Breast epithelium (tissue), 4 donors: ENCODE measurements around the gene TMEM271. TPM values are rescaled to one million over a fixed set of nuclear protein-coding genes. Genes with fewer than 3 reads are reported as not detected.

ENCODE experiments used
- DNase-seq, 2 donors: peaks; one replicate each; pipeline ENCODE4 v3.0.0-alpha.2; 2019; ENCODE audit warnings: low spot score in 2 of 2
- H3K27ac ChIP-seq, 2 donors: fragments of 200-600 bp; sonication (generic) in 1 of 2; one replicate each; pipeline ENCODE4 v1.5.1; 2016 to 2019; ENCODE audit warnings: mild to moderate bottlenecking in 1 of 2
- H3K27me3 ChIP-seq, 2 donors: fragments of 200-600 bp; sonication (generic) in 1 of 2; one replicate each; pipeline versions ENCODE4 v1.5.1 to v1.6.0; 2017 to 2019; ENCODE audit warnings: control low read depth in 1 of 2, mild to moderate bottlenecking in 1 of 2
- H3K36me3 ChIP-seq: fragments of 200-600 bp; one replicate; pipeline ENCODE4 v1.5.1; 2019
- H3K4me1 ChIP-seq, 2 donors: fragments of 200-600 bp; sonication (generic); one replicate each; pipeline ENCODE4 v1.5.1; 2016 to 2019; ENCODE audit warnings: control low read depth in 1 of 2
- H3K4me3 ChIP-seq, 3 donors: fragments of 200-600 bp; sonication (generic); 1 replicate in 2 of 3; 2 replicates in 1 of 3; pipeline ENCODE4 v1.5.1; 2016 to 2019; ENCODE audit warnings: mild to moderate bottlenecking in 3 of 3, moderate library complexity in 2 of 3
- H3K9me3 ChIP-seq, 2 donors: fragments of 200-600 bp; sonication (generic) in 1 of 2; one replicate each; pipeline ENCODE4 v1.5.1; 2016 to 2019; ENCODE audit warnings: control low read depth in 1 of 2
- POLR2A ChIP-seq: fragments of 450-650 bp; IDR thresholded peaks from one replicate; pipeline ENCODE4 v1.6.1; 2016; ENCODE audit warnings: antibody characterized with exemption, mild to moderate bottlenecking, moderate library complexity
- POLR2AphosphoS5 ChIP-seq, 3 donors: sonication (generic); formaldehyde crosslinking; IDR thresholded peaks; one replicate each; pipeline ENCODE4 v1.6.1; 2017; ENCODE audit warnings: antibody characterized with exemption in 3 of 3
- intact Hi-C: fragments of 100-400 bp; cut with DNase I; formaldehyde crosslinking; loops from one replicate; pipeline ENCODE4 v1.15.1; 2023; ENCODE audit warnings: low total_unique reads
- total RNA-seq, 3 donors: library from RNA; depleted of rRNA; stranded (reverse); fragments of >200 nt; gene quantifications; one replicate each; pipeline ENCODE4 v1.1.0, GENCODE V29; 2016
- TF ChIP-seq, protein P1 (sequence below), 3 donors: fragments of 450-650 bp; IDR thresholded peaks; one replicate each; pipeline ENCODE4 v1.5.1; 2016 to 2017; ENCODE audit warnings: antibody characterized with exemption in 3 of 3, mild to moderate bottlenecking in 3 of 3, moderate library complexity in 3 of 3

TMEM271 gene
- total RNA-seq, 3 donors from 2014 or later = not detected

DNA sequence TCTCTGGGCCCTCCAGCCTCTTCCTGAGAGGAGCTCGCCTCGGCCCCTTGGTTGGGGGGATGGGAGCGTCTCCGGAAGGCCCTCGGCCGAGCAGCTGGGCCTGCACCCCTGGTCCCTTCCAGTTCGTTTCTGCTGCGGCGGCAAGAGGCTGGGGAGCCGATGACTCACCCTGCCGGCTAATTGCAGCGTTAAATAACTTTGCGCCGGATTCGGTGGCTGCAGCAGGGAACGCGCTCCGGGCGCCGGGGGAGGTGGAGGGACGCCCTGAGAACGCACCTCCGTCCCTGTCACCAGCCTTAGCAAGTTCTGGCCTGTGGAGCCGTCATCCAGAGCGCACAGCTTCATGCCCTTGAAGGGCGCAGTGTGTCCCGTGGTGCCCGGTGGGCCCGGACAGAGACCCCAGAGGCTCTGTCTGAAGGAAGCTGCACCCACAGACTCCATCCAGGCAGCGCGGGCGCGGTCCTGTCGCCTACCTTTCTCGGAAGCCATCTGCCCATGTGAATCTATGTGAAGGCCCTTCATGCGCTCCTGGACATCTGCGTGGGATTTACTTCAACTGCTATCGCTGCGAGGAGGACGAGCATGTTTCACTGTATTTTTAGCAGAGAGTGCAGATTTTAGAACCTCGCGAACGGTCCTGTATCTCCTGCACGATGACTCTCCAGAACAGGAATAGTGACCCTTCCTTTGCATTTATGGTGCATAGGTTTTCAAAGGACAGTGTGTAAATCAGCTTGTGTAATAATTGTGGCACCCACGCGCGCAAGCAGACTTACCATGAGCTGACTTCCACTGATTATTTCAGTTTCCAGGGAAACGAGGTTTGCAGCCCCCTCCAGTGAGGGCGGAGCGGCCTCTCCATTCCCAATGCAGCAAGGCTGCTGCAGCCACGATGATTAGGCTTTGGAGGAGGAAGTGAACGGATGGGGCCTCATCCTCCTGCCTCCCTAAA, 1.7 kb upstream of the TMEM271 start:
- Histone ChIP-seq H3K4me3 (peak overlapping the region in 1 of 3 donors; percentile 33), H3K27ac (no peak overlapping the region), H3K4me1 (peaks cover 0 to 9% of the 10 kb centered on the region in 2 donors), H3K36me3 (no peaks in the 10 kb centered on the region), H3K27me3 (peaks cover 8 to 82% of the 10 kb centered on the region in 2 donors), H3K9me3 (no peaks in the 10 kb centered on the region)
- DNase-seq = no peak
- TF ChIP-seq POLR2A (no peak), POLR2AphosphoS5 (IDR thresholded peaks at IDR 0.05) (no peak)
- TF ChIP-seq, protein P1, sequence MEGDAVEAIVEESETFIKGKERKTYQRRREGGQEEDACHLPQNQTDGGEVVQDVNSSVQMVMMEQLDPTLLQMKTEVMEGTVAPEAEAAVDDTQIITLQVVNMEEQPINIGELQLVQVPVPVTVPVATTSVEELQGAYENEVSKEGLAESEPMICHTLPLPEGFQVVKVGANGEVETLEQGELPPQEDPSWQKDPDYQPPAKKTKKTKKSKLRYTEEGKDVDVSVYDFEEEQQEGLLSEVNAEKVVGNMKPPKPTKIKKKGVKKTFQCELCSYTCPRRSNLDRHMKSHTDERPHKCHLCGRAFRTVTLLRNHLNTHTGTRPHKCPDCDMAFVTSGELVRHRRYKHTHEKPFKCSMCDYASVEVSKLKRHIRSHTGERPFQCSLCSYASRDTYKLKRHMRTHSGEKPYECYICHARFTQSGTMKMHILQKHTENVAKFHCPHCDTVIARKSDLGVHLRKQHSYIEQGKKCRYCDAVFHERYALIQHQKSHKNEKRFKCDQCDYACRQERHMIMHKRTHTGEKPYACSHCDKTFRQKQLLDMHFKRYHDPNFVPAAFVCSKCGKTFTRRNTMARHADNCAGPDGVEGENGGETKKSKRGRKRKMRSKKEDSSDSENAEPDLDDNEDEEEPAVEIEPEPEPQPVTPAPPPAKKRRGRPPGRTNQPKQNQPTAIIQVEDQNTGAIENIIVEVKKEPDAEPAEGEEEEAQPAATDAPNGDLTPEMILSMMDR (IDR thresholded peaks at IDR 0.05) = no peak
- intact Hi-C loops = no loop called here

DNA sequence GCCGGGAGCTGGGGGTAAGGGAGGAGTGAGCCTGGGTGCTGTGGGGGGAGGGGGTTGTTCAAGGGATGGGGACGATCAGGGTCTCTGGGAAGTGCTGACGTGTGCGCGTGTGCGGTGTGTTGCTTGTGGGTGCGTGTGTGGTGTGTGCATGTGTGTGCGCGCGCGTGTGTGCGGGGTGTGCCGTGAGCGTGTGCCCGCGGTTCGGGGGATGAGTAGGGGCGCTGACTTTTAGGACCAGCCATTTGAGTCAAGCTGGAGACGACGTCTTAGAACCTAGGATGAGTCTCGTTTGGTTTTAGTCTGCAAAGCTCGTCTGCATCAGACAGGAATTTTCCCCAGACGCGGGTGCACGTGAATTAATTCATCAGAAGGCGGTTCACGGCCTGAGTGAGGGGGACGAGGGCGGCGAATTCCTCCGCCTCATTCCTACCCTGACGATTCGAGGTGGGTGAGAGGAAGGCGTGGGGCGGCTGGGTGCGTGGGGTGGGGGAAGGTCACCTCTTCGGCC, 950 bp upstream of the TMEM271 start:
- intact Hi-C loops = no loop called here
- H3K36me3 ChIP-seq = no peaks in the 10 kb centered on the region
- H3K9me3 ChIP-seq = no peaks in the 10 kb centered on the region
- no peak for DNase-seq
- H3K27me3 ChIP-seq = peaks cover 8 to 88% of the 10 kb centered on the region in 2 donors
- H3K4me3 ChIP-seq = peak overlapping the region in 1 of 3 donors; percentile 33
- peaks cover 0 to 9% of the 10 kb centered on the region in 2 donors for H3K4me1 ChIP-seq
- TF ChIP-seq POLR2A (no peak), POLR2AphosphoS5 (IDR thresholded peaks at IDR 0.05) (no peak)
- TF ChIP-seq, protein P1 (IDR thresholded peaks at IDR 0.05) = no peak
- H3K27ac ChIP-seq = no peak overlapping the region

DNA sequence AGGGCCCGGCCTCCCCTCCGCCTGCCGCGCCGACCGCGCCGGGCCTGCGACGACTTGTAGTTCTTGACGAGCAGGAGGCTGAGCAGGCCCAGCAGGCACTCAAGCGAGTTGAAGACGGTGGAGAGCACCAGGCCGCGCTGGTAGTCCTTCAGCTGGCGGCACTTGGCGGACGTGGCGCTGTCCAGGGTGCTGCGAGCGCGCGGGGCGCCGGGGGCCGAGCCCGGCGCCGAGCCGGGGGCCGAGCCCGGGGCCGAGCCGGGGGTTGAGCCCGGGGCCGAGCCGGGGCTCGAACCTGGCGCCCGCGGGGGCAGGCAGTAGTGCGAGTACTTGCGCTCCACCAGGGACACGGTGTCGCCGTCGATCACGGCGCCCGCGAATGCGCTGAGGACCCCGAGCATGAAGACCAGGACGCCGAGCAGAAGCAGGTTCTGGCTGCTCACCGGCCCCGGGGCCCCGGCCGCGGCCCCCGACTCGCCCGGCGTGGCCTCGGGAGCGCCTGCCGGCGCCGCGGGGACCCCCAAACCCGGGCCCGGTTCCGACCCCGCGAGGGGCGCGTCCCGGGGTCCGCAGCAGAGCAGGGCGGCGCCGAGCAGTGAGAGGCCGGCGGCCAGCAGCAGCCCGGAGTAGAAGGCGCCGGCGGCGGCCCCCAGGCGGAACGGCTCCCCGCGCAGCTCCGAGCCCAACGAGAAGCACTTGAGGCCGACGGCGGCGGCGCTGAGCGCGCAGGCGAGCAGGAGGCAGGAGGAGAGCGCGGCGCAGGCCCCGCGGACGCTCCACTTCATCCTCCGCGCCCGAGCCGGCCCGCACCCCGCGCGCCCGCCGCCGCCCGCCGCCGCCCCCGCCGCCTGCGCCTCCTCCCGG, 584 bp downstream of the TMEM271 start:
- H3K36me3 ChIP-seq = no peaks in the 10 kb centered on the region
- intact Hi-C loops = no loop called here
- H3K4me3 ChIP-seq = peak overlapping the region in 1 of 3 donors; percentile 51
- no peaks in the 10 kb centered on the region for H3K9me3 ChIP-seq
- TF ChIP-seq, protein P1 (IDR thresholded peaks at IDR 0.05) = no peak
- TF ChIP-seq POLR2AphosphoS5 (IDR thresholded peaks at IDR 0.05) (no peak), POLR2A (no peak)
- H3K4me1 ChIP-seq = peaks cover 0 to 9% of the 10 kb centered on the region in 2 donors
- no peak for DNase-seq
- no peak overlapping the region for H3K27ac ChIP-seq
- H3K27me3 ChIP-seq = peaks cover 8 to 89% of the 10 kb centered on the region in 2 donors

DNA sequence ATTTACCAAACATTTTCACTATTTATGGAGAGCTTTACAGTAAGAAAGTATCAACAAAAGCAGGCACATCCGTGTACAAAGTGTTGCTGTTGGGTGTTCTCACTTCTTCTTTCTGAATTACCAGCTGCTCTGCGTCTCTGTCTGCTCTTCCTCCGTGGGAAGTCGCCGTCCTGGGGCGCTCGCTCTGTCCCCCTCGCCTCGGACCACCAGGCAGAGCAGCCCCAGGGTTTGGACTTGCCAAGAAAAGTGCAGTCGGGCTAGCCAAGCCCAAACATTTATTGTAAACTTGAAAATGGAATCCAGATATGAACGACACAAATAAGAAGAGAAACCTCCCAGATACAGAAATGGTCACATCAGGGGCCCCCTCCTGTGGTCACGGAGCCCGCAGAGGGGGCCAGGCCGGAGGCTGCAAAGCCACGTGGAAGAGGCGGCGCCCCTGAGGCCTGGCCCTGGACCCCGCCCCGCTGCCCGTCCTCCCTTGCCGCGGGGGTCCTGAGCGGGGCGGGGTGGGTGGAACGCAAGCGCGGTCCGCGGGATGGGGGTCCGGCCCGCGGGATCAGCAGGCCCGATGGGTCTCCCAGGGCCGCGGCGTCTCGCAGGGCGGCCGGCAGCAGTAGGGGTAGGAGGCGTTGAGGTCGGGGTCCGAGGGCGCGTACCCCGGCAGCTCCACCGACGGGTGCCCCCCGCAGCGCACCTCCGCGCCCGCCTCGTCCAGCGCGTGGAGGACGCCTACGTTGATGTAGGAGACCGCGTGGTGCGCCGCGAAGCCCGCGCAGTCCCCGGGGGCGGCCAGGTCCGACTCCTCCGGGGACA, 1.5 kb downstream of the TMEM271 start:
- Histone ChIP-seq H3K9me3 (no peaks in the 10 kb centered on the region), H3K4me3 (no peak overlapping the region), H3K4me1 (peaks cover 0 to 9% of the 10 kb centered on the region in 2 donors), H3K27ac (no peak overlapping the region), H3K27me3 (peaks cover 8 to 89% of the 10 kb centered on the region in 2 donors), H3K36me3 (no peaks in the 10 kb centered on the region)
- TF ChIP-seq POLR2AphosphoS5 (IDR thresholded peaks at IDR 0.05) (no peak), POLR2A (no peak)
- TF ChIP-seq, protein P1 (IDR thresholded peaks at IDR 0.05) = no peak
- intact Hi-C loops = no loop called here
- no peak for DNase-seq
